ENCODE results near the gene INSC.

The INSC gene

DNA sequence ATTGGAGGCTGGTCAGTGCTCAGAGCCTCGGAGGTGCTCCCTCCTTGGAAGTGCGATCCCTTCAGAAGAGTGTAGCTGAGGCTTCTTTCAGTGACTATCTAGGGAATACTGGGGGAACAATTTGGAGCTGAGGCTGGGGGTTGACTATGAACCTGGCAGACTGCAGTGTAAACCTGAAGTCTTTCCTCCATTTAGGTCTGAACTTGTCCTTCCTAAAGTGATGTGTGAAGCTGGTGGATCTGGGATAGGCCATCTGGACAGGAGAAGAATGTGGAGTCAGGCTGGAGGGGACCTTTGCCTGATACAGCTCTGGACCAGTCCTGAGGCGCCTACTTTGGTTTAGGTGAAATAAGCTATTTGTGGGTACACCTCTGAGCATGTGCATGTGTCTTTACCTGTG is 3.5 kb upstream of the INSC start:
- DNase-seq: no peak

DNA sequence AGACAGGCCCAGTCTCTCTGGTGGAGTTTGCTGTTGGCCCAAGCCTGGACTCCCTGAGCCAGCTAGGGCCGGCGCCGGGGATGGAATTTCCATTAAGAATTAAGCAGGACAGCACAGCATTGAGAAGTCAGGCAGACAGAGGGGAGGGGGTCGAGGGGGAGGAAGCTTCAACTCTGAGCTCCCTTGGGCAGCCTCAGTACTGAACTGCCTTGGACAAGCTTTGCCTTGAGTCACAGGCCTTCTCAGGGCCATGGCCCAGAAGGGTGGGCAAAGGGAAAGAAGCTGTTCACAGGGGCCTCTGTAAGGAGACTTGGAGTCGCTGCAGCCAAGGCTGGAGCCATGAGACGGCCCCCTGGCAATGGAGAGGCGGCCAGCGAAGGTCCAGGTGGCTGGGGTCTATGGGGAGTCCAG is 2.6 kb upstream of the INSC start:
- DNase-seq: no peak

DNA sequence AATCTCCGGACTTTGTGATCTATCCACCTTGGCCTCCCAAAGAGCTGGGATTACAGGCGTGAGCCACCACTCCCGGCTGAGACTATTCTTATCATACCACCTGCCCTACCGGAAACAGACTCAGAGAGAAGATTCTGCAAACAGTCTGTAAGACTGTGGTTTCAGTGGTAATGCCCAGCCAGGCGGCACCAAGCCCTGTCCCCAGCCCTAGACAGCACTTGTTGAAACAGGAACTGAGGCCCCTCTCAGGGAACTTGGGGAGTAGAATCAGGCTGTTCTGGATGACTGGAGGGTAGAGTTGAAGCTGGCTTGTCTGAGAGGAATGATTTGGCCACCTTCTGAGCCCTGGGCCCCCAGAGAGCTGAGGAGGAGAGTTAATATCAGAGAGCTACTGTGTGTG is 1.3 kb upstream of the INSC start:
- no peak for DNase-seq

DNA sequence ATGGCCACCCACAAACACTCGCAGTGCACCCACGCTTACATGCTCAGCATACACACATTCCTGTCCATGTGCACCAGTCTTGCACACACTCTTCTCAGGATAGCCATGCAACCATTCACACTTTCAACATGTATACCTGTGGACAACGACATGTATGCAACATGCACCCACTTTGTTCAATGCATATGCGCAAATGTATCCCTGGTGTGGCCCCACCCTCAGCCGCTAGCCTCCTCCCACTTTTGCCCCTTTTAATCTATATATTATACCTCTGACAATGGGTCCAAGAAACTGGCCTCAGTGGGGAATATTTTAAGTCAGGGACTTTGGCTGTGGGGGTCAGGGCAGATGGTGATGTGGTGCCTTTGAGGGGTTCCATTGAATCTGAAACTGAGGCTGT is 963 bp downstream of the INSC start:
- no peak for DNase-seq

DNA sequence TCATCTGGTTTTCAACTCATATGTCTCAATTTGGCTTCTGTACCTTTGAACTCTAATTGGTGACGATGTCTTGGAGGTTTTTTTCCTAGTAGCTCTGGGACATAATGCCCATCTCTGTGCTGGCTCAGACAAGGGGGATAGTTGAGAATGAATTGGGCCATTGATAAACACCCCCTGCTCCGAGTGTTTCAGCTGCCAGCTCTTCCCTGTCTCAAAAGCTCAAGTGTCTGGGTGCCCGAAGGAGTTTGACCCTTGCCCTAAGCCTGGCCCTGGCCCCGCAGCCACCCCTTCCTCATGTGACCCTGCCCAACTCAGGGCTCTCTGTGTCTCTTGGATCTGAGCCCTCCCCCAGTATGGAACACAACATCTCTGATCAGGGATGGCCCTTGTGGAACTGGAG is 3.0 kb downstream of the INSC start:
- DNase-seq: no peak

DNA sequence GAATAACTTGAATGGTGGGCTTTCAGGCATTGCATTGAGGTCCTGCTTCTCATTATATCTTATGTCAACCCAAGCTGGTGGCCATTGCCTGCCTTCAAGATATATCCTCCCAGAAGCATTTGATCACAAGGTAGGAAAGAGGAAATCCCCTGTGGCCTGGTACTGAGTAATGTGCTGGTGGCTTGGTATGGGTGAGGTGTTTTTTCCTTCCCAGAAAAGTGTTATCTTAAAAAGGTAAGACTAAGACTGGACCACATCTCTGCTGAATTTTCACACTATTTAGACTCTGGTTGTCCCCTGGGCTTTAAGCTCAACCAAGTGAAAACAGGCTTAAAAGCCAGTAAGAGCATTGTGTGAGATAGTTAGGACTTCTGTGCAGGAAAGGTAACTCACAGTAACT is 3.7 kb downstream of the INSC start:
- DNase-seq: no peak

DNA sequence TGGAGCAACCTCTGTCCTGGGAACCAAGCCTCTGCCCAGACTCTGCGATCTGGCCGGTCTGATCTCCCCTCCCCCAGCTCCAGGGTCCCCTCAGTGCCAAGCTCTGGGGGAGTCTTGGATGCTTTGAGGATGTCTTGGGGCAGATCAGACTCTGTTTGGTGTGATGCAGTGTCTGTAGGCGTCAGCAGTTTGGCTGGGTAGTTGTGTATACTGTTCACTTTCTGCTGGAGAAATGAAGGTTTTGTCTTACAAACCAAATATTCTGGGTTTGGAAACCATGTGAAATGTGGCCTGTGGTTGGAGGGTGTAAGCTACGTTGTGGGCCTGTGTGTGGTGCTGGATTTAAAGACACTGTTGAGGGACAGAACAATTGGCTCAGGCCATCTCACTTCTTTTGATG is 4.6 kb downstream of the INSC start:
- DNase-seq: no peak

DNA sequence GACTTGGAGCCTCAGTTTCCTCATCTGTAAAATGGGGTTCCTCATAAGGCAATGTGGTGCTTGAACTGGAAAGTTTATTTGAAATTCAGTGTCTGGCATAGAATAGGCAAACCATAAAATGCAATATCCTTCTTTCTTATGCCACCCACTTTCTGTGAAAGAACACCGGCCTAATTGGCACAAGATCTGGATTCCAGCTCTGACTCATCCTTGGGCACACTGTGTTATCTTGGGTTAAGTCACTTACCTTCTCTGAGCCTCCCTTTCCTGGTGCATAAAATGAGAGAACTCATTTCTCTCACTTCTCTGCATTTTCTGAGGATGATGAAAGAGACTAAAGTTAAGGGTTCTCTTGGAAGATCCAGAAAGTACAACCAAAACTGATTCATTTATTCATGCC is 5.1 kb downstream of the INSC start:
- no peak for DNase-seq

DNA sequence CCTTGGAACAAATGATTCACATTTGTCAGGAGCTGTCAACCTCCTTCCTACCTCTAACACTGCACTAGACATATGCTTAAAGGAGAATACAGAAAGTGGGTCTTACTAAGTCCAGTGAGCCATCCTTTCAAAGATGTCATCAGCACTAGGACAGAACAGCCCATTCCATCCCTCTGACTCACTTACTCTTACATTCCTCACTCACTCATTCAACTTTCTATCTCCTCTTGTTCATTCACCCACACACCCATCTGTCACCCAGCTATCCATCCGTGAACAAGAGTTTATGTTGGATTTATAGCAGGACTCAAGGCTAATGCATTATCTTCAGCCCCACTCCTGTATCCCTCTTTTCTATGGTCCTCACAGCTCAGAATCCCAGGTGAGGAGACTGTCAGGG is 9.1 kb downstream of the INSC start:
- DNase-seq: no peak

DNA sequence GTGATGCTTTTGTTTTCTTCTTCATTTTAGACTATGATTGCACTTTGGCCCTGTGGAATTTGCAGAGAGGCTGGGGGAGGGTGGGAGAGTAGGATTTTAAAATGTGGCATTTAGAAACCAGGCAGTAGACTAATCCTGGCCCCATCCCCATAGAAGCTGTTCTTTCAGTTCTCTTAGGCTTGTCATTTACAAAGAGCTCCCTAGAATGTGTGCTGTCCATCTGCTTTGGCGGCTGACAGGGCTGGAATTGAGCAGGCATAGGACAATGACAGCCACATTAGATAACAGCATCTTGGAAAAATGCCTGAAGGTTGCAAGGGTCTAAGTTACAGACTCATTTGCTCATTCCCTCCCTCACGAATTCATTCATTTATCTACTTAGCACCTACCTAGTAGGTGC is 9.8 kb downstream of the INSC start:
- DNase-seq: no peak

DNA sequence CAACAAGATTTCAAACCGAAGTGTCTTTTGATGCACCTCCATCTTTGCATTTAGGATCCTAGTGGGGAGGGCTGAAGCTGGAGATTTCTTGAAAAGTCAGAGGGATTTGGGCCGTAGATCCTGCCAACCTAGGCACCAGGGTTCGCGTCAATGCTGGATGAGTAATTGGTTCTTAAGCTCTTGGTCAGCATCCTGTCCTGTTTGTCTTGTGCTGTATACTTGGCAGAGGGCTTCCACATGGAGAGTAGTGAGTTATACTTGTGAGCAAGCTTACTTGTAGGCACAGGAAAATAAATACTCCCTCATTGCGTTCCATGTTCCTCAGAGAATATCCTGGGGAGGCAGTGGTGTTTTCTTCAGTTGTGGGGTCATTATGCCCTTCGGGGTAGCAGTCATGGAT is 12.6 kb downstream of the INSC start:
- no peak for DNase-seq

DNA sequence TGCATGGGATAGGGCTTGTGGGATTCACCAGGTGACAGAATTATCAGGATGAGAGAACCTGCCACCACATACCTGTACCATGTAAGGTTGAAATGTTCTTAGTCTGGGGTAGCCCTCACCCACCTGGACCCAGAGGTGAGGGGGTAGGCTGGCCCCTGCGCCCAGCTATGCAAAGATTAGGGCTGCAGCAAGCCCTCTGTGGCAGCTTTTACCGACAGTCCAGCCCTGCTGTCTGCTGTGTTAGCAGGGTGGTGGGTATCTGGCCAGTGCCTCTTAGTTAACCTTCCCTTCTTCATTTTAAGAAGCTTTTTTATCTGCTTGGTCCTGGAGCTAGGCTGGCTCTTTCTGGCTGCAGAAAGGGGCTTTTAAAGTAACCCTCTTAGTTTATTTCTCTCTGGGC is 13.9 kb downstream of the INSC start:
- DNase-seq: no peak

DNA sequence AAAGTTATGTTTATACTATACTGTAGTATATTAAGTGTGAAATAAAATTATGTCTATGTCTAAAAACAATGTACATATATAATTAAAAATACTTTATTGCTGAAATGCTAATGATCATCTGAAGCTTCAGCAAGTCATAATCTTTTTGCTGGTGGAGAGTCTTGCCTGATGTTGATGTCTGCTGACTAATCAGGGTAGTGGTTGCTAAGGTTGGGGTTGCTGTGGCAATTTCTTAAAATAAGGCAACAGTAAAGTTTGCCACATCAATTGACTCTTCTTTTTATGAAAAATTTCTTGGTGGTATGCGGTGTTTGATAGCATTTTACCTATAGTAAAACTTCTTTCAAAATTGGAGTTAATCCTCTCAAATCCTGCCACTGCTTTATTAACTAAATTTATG is 21.4 kb downstream of the INSC start:
- no peak for DNase-seq

DNA sequence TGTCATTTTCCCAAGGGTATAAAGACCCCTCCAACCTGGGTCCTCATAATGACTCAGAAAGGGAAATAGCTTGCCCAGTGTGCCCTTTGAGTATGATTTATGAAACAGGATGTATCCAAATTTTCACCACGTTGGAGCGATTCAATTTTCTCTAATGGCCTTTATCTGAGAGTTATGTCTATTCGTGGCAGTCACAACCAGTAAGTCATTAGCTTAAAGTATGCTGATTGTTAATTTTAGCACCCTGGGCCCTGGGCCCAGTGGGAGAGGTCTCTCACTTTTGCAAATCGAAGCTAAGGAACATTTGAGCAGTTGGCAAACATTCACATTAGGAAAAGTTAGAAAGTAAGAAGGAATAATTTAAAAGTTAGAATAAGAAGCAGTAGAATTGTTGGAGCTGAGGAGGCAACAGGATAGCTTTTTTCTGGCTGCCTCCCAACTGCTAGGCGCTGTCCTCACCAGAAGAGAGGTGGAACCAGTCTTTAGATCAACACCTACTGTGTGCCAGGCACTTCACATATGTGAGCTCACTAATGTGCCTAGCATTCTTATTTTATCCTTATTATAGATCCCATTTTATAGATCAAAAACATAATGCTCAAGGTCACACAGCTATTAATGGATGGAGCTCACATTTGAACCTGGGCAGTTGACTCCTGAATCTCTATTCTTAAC is 24.5 kb downstream of the INSC start:
- no peak for DNase-seq

DNA sequence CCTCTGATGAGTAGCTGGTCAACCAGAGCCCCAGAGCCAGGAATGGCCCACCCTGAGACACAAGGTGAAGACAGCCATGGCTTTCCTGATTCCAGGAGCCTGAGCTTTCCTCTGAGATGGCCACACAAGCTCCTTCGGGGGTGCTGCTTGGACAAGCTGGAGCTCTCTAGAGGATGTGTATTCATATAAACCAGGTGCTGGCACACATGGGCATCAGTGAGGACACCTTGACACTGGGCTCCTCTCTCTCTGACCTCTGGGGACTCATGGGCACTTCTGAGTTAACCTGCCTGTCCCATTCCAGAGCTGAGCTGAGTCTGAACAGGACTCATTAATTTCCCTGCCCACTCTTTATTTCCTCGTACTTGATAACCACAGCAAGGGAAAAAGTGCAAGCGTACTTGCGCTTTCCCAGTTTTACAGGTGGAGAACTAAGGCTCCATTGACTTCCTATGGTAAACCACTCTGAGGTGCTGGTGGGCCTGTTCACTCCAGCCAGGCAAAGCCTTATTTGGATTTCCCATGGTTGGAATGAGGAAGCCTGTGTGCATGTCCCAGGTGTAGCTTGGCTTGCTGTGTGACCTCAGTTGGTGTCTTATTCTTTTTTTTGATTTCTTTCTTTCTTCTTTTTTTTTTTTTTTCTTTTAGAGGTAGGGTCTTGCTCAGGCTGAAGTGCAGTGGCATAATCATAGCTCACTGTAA is 25.4 kb downstream of the INSC start:
- DNase-seq: no peak

DNA sequence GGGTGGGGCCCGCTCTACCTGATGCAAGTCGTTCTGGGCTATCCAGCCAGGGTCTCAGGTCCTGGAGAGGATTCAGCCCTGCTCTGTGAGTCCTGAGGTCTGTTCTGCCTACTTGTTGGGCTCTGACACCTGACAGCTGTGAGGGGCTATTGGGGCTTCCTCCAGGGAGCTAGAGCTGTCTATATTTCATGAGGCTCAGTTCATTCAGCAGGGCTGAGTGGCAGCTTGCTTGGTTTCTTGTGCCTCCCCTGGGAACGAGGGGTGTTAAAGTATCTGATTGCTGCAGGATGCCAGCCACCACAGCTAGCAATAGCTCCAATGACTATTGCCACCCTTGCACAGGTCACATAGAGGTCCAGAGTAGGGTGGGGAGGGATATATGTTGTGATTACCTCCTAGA is 26.7 kb downstream of the INSC start:
- no peak for DNase-seq

DNA sequence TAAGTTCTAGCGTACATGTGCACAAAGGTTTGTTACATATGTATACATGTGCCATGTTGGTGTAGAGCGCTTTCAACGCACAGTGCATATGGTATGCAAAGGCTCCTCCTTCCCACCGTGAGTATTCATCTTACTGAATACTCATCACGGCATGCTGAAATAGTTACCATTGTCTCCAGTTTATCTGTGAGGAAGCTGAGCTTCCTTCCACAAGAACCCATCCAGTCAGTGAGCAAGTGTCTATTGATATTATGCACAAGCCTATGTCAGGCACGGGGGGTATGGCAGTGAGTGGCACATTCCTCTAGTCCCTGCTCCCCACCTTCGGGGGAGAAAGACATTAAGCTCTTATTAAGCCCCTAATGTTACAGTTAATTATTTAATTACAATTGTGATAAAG is 28.1 kb downstream of the INSC start:
- DNase-seq: no peak

DNA sequence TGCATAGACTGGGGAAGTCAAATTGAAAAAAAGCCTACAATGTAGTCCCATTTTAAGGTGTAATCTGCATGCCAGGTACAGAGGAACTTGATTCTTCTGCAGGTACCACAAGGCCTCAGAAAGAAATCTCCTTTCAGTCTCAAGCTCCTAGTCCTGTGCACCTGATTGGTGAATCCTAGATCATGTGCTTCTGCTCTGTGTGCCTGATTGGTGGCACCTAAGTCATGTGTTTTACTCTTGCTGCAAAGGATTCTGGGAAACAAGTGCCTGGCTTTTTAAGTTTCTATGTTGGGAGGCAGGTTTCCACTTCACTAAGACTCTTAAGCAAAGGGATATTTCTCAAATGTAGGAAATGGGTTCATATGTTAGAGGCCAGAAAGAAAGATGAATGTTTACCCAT is 29.1 kb downstream of the INSC start:
- no peak for DNase-seq

DNA sequence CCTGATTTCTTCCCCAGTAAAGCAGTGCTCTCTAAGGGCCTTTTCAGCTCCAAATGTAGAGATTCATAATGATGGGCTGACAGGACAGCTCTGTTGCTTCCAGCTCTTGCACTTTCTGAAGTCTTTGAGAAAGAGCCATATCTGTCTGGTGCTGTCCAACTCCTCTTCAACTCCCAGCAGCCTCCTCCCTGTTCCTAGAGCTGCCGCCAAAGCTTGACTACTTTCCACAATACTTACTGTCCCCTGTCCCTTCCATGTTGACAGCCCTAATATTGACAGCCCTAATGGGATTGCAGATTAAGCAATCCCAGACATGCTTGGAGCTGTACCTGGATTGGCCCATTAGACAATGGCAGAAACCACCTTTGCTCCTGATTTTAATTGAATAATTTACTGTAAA is 29.6 kb downstream of the INSC start:
- no peak for DNase-seq

DNA sequence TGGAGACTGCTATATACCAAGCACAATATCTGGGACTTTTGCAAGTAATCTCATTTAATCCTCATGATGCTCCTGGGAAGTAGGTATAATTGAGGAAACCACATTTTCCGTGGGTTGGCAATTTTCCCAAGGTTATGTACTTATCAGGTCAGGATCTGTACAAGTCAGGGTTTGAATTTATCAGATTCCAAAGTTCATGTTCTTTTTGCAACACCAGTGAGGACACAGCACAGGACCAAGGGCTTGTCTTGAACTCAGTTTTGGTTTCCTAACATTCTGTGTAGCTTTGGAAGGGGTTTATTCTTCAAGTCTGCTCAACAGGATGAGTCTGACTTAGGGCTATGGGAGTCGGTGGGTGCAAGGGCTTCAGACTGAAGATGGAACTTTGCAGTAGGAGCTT is 30.4 kb downstream of the INSC start:
- DNase-seq: no peak

DNA sequence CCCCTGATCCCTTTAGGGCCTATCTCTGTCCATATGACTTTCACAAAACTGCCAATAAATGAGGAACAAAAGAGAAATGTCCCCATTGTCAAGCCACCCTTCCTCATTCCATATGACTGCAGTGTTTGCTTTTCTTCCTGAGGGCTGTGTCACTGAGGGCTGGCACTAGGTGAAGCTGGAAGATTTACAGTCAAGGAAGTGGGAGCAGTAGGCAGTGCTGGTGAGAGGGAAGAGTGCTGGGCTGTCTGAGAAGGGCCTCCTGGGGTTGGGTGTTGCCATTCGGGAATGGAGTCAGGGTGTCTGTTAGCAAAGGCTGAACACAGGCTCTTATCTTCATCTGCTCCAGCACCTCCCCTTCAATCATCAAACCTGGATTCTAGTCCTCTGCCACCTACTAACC is 30.9 kb downstream of the INSC start:
- DNase-seq: no peak

DNA sequence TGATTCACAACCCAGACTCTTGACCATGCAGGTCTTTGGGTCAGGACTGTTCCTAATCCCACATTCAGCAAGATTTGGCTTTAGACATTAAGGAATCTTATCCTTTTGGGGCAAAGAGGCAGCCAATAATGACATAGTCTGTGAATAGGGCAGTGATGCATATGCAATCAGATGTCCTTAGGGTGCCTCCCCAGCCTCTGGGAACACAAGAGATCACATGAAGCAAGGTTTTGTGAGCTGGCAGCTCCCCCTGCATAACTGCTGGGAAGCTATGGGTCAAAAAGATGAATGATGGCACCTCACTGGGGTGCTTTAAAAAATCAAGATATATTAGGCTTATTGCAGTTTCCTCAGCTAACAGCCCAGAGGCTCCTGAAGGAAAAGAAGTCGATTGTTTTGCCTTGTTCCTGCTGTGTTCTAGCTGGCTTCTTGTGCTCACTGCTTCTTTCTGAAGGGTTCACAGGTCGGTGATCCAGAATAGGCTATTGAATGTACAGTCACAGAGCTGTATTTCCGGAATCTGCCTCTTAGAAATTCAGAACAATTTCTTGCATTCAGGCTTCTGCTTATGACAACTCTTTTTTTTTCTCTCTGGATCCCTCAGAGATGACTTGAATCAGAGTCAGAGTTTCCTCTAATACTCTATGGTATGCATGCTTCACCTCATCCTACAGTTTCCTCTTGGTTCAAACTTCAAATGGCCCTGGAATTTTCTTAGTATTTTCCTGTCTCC is 31.7 kb downstream of the INSC start:
- DNase-seq: no peak

DNA sequence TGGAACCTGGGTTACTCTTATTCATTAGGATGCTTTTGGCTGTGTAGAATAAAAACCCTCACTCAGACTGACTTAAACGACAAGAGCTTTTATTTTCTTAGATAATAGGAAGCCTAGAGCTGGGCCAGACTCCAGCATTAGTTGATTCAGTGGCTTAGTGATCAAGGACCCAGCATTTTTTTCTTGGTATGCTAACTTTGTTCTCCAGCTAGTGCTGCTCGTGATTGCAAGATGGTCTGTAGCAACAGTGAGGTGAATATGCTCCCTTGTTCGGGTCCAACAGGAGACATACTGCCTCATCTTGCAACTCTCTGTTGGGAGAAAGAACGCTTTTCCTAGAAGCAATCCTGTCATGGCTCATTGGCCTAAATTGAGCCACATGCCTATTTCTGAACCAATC is 33.4 kb downstream of the INSC start:
- DNase-seq: no peak

DNA sequence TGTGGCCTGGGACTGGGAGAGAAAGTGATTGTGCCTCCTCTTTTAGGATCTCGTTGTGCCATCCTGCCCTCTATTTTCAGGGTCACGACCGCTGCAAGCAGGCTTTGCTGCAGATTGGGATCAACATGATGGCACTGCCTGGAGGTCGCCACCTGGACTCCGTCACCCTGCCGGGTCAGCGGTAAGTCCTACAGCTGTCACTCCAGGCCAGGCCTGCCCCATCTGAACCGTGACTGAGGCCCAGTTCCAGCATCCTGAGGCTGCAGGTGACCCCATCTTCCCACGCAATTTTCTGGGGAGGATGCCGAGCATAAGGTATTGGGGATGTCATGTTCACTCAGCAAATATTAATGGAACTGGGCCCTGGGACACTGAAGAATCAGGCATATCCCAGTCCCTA is 34.3 kb downstream of the INSC start:
- no peak for DNase-seq

DNA sequence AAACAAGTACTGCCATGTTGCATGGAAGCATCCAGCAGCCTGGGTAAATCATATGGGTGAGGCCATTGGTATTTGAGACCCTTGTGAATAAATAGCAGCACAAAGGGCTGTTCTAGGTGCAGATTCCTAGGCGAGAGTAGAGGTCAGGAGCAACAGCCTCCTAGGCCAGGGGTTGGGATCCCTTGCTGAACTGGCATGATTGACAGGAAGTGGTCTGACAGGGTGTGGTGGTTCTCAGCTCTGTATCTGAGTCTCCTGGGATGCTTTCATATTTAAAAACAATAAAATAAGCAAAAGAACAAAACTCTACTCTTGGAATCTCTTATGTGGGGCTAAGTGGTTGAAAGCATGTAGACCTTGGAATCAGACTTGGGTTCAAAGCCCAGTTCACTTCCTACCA is 35.8 kb downstream of the INSC start:
- no peak for DNase-seq

Data from NCI-H526 (cell line).